Aortic smooth muscle cell (primary cell): Measurements from ENCODE around the gene PARP8. TPM values are rescaled to one million over a fixed set of nuclear protein-coding genes. Genes with fewer than 3 reads are reported as not detected.

ENCODE experiments used
- total RNA-seq: library from RNA; depleted of rRNA; stranded (reverse); fragments of >200 nt; gene quantifications from 2 replicates; pipeline ENCODE4 v1.2.3, GENCODE V29; 2014

The PARP8 gene, protein sequence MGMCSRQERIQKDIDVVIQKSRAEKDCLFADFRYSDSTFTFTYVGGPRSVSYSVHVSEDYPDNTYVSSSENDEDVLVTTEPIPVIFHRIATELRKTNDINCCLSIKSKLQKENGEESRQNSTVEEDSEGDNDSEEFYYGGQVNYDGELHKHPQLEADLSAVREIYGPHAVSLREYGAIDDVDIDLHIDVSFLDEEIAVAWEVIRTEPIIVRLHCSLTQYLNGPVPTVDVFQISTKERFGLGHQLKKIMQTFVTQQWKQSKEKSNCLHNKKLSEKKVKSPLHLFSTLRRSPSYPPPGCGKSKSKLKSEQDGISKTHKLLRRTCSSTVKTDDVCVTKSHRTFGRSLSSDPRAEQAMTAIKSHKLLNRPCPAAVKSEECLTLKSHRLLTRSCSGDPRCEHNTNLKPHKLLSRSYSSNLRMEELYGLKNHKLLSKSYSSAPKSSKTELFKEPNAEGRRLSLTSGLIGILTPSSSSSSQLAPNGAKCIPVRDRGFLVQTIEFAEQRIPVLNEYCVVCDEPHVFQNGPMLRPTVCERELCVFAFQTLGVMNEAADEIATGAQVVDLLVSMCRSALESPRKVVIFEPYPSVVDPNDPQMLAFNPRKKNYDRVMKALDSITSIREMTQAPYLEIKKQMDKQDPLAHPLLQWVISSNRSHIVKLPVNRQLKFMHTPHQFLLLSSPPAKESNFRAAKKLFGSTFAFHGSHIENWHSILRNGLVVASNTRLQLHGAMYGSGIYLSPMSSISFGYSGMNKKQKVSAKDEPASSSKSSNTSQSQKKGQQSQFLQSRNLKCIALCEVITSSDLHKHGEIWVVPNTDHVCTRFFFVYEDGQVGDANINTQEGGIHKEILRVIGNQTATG
- 17.3 and 23.4 TPM in 2 replicates for total RNA-seq

GRCh38 chr5:50666261-50667022 is at the start of gene PARP8:
PARP8 (plus strand) TSS chr5:50666637; CDS start chr5:50667096, 459 bp downstream.

Other genes starting within 250 kb of the PARP8 start
- 5.3 and 6.9 TPM in 2 replicates for gene EMB, start 225.3 kb upstream of the PARP8 start, total RNA-seq